CD4-positive, alpha-beta T cell treated with Interleukin-6 for 4 hours (primary cell): ENCODE data around the gene RBM10.
A peak's percentile ranks its signal among the peaks of the same experiment; 100 is the strongest.

Experiments
- DNase-seq: peaks from one replicate; pipeline ENCODE4 v3.0.0-alpha.2; 2020; ENCODE audit warnings: mixed read lengths

Gene RBM10

DNA sequence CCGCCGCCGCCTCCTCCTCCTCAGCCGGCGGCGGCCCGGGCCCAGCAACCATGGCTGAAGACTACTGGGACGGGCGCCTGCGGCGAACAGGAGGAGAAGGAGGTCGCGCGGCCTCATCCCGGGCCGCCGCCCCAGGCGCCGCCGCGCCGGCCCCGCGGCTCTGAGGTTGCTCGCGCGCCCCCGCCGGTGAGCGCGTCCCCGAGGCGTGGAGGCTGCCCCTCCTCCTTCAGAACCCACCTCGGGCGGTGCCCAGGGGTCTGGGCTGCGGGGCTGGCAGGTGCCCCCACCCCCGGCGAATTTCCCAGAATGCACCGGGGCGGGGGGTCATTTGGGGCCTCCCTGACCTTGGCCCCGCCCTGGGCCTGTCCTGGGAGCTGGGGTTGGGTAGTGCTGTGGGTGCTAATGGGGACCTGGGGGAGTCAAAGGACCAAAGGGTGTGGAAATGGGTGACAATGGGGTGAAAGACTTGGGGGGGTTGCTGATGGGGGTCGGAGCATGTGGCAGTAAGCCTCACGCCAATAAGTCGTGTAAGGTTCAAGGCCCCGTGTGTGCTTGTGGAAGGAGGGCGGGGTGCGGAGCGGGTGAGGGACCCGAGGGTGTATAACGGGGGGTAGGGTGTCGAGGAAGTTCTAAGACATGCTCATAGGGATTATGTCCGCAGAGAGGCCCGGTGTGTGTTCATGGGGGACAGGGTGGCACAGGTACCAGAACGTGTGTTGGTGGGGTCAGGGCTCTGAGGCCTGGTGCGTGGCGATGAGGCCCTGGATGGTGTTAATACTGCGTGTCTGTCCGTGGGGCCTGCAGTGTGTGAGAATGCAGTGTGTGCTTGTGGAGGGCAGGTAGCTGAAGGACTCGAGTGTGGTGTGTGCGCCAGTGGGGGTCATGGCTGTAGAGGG lies 74.1 kb downstream of the RBM10 start:
- DNase-seq, result peak; percentile 50

GRCh38 chrX:47221756-47222155 lies 76.7 kb downstream of the RBM10 start:
- no peak for DNase-seq

DNA sequence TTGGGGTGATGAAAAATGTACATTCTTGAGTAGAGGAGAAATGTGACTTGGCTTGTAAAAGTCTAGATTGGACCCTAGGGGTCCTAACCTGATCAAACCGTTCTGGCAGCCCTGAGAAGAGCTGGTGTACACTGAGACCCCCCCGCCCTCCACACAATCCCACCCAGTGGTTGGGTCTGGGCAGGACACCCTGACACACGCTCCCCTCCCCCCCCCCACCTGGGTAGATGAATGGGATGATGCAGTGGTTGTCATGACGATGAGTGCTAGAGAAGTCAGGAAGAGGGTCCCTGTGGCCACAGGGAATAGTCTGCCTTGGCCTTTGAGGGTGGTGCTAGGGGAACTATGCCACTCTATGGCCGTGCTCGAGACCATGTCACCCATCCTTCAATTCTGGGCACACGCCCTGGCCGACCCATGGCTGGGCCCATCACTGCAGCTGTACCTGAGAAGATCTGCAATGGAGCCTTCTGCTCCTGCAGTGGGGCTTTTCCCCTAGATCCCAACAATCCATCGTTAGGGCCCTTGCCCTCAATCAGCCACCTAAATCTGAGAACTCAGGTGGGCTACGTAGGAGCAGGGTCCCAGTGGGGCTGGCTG lies 77.8 kb downstream of the RBM10 start:
- no peak for DNase-seq

DNA sequence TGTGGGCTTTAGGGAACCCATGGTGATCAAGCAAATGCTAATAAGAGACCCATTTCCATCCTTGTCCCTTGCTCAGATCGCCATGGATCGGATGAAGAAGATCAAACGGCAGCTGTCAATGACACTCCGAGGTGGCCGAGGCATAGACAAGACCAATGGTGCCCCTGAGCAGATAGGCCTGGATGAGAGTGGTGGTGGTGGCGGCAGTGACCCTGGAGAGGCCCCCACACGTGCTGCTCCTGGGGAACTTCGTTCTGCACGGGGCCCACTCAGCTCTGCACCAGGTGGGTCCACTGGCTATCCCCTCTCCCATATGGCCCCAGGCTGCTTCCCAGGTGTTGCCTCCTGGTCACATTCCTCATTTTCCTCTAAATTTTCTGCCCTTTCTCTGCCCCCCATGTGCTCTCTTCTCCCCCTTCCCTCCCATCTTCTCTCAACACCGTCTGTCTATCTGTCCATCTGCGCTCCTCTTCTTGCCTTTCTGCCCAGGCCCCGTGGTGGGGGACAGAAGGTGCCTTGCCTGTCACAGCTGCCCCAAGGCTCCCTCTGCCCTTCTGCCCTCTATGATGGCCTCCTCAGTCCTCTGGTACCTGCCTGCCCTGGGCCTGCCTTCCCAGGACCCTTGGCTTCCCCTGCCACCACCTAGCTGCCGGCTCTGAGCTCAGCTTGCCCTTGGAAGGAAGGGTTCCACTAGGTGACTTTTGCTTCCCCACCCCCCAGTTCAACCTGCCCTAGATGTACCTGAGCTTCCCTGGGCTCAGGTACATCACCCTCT lies 78.6 kb downstream of the RBM10 start:
- no peak for DNase-seq

DNA sequence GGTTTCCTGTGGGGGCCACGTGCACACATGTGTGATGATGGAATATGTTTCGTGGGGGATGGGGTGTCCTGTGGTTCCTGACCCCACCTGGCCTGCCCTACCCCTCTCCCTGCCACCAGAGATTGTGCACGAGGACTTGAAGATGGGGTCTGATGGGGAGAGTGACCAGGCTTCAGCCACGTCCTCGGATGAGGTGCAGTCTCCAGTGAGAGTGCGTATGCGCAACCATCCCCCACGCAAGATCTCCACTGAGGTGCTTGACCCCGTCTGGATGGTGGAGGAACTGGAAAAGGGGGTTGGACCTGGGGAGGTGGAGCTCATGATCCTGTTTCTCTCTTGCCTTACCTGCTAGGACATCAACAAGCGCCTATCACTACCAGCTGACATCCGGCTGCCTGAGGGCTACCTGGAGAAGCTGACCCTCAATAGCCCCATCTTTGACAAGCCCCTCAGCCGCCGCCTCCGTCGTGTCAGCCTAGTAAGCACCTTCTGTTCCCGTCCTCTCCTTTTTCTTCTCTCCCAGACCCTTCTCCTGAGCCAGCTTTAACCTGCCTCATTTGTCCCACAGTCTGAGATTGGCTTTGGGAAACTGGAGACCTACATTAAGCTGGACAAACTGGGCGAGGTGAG lies 79.4 kb downstream of the RBM10 start:
- no peak for DNase-seq

DNA sequence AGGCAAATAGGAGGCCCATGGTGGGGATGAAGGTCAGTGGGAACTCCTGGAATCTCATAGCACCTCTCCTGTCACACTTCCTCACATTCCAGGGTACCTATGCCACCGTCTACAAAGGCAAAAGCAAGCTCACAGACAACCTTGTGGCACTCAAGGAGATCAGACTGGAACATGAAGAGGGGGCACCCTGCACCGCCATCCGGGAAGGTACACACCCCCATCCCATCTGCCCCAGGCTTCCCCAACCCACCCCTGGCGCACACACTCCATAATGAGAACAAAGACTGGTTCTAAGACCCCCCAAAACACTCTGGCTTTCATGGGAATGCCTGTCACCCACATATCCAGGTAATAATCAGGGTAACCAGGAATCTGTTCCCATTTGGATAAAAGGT lies 79.9 kb downstream of the RBM10 start:
- no peak for DNase-seq

GRCh38 chrX:47226071-47226470 lies 81.0 kb downstream of the RBM10 start:
- DNase-seq, result no peak

DNA sequence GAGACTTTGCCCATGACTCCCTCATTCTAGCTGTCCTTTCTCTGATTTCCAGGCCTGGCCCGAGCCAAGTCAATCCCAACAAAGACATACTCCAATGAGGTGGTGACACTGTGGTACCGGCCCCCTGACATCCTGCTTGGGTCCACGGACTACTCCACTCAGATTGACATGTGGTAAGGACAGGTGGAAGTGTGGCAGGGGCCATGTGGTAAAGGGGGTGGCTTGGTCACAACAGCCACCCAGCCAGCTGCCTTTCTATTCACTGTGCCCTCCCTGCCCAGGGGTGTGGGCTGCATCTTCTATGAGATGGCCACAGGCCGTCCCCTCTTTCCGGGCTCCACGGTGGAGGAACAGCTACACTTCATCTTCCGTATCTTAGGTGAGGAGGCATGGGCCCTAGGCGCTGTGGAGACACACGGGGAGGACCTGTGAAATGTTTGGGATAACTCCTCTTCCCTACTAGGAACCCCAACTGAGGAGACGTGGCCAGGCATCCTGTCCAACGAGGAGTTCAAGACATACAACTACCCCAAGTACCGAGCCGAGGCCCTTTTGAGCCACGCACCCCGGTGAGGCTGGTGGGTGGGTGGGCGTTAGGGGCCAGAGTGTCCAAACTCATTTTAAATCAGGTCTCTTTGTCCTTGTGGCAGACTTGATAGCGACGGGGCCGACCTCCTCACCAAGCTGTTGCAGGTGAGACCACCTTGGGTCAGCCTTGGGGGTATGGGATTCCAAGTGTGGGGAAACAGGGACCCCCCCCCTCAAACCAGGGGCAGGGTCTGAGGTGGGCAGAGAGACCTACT lies 81.7 kb downstream of the RBM10 start:
- DNase-seq, result no peak

DNA sequence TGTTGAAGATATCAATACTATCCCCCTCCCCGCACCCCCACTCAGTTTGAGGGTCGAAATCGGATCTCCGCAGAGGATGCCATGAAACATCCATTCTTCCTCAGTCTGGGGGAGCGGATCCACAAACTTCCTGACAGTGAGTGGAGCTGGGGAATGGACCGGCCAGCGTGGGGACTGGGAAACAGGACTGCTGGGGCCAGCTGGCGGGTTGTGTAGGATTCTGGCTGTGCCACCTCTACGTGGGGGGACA lies 82.2 kb downstream of the RBM10 start:
- no peak for DNase-seq

- DNase-seq, result no peak
Measured at GRCh38 chrX:47228550-47229270, 83.7 kb downstream of the RBM10 start.

GRCh38 chrX:47229427-47229826 lies 84.4 kb downstream of the RBM10 start:
- no peak for DNase-seq

GRCh38 chrX:47230136-47230868 lies 85.3 kb downstream of the RBM10 start:
- no peak for DNase-seq

DNA sequence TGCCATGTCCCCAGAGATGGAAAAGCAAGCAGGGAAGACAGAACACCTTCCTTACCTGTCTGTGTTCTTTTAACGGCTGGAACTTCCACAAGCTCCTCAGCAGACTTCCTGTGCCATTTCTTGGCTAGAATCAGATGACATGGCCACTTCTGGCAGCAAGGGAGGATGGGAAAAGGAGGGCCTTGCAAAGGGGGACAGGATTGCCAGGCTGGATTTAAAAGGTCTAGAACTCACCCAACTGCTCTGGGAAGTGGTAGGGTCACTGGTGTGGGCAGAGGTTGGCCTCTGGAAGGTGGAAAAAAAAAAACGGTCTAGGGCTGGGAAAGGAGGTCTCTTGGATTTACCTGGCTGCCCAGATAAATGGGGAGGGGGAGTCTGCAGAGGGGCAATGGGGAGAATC lies 86.1 kb downstream of the RBM10 start:
- DNase-seq, result no peak

DNA sequence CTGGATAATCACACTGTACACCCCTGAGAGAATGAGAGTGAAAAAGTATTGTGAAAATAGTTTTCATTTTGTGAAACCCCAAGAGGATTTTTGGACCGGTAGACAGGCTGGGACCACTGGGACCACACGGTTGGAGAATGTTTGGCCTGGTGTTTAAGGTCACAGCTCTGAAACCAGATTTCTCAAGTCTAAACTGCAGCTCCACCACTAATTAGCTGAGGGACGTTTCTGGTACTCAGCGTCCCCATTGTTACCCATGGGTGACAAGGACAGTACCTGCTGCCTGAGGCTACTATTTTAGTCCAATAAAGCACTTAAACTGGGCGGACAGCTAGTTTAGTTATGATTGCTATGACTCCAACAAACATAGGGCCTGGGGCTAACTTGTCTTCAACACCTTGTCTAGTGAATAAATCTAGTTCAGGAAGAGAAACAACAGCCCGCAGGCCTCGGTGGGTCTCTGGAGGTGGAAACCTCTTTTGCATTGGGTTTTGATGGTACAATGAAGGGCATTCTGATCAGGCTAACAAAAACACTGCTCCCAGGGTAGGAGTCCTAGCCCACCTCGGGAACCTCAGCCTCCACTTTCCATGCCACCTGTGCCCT lies 87.3 kb downstream of the RBM10 start:
- no peak for DNase-seq

GRCh38 chrX:47232803-47233332 lies 87.8 kb downstream of the RBM10 start, which contains the start of gene USP11:
Gene USP11 (plus strand): TSS chrX:47233009. CDS start chrX:47233044, 35 bp downstream.
- peak; percentile 38 for DNase-seq

DNA sequence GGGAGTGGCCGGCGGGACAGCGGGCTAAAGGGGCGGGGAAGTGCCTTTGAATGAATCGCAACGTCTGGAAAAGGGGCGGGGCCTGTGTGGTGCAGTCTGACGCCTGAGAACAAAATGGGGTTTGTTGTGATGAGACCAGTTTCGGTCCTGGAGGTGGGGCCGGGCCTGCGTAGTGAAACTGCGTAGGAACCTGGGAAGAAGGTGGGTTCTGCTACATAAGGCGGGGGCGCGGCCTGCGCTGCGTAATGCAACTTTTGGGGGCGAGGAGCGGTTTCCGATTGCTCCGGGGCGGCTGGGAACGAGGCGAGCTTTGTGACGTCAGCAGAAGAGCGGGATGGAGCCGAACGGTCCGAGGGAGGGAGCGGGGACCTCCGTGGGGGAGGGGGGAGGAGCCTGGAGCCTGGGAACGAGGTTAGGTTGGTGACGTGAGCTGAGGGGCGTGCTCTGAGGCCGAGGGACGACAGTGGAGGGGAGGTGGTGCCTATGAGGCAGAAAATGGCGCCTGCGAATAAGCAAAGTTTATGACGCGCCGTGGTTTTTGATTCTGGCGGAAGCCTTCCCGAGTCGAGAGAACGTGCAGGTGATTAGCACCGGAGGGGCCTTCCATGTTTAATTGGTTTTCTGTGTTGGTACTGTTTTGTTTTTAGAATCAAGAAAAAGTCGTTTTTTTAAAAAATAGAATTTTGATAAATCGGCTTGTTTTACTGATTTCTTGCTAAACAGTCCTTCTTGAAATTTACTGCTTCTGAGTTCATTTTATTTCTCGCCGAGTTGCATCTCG lies 88.5 kb downstream of the RBM10 start:
- peak; percentile 98 for DNase-seq

- DNase-seq, result no peak
Measured at GRCh38 chrX:47234583-47234982, 89.6 kb downstream of the RBM10 start.

- DNase-seq, result no peak
Measured at GRCh38 chrX:47235691-47236103, 90.7 kb downstream of the RBM10 start.
